ENCODE data around the gene NF1. TPM values are rescaled to one million over a fixed set of nuclear protein-coding genes. Genes with fewer than 3 reads are reported as not detected.
"Not testable (repeated sequence)": the region's sequence is repeated elsewhere in the genome, so short reads cannot be mapped to it uniquely, and the experiment has no call there.

The NF1 gene
- total and polyA plus RNA-seq, 2 donors (not counting 1 experiment from before 2014, with no cell fraction given), result 10.8 to 27.7 TPM

- H3K9ac ChIP-seq (ENCODE audit: low read length), result no peak overlapping the region
- no peaks in the 10 kb centered on the region for H3K27me3 ChIP-seq (replicated peaks in 1 of 4; ENCODE audit: control extremely low read depth in 1 of 4, control insufficient read depth in 3 of 4, insufficient read depth in 4 of 4, low read length in 3 of 4)
- H3K4me3 ChIP-seq (ENCODE audit: control extremely low read depth in 1 of 5, extremely low read depth in 1 of 5, insufficient read depth in 1 of 5, low read depth in 2 of 5, low read length in 4 of 5), result no peak overlapping the region
- ChIA-PET POLR2A (no interaction called here), CTCF (no interaction called here)
- no peak overlapping the region for H3K4me3 Mint-ChIP-seq
- no peaks in the 10 kb centered on the region for H3K9me3 Mint-ChIP-seq (ENCODE audit: insufficient read depth)
- DNase-seq, result no peak
- no peak overlapping the region for H3K27ac Mint-ChIP-seq
- ATAC-seq (ENCODE audit: low read depth), result no peak
- no peak overlapping the region for H2AFZ ChIP-seq (ENCODE audit: insufficient read depth, low read depth, low read length, poor library complexity, severe bottlenecking)
- no peaks in the 10 kb centered on the region for H3K27me3 Mint-ChIP-seq
- H3K4me1 ChIP-seq (ENCODE audit: control insufficient read depth in 2 of 2, insufficient read depth in 2 of 2, low read length in 2 of 2), result no peaks in the 10 kb centered on the region
- H3K27ac ChIP-seq (ENCODE audit: low read length in 2 of 2), result no peak overlapping the region
- no peaks in the 10 kb centered on the region for H3K9me3 ChIP-seq (ENCODE audit: control extremely low read depth in 1 of 3, control insufficient read depth in 2 of 3, insufficient read depth in 1 of 3, low read length in 2 of 3)
- H3K36me3 ChIP-seq (replicated peaks in 1 of 2; ENCODE audit: control extremely low read depth in 1 of 2, control insufficient read depth in 1 of 2, extremely low read depth in 1 of 2, insufficient read depth in 2 of 2, low read length in 1 of 2), result no peaks in the 10 kb centered on the region
- TF ChIP-seq CTCF (IDR thresholded peaks at IDR 0.05) (no peak), EZH2 (IDR thresholded peaks at IDR 0.05; ENCODE audit: borderline replicate concordance, insufficient read depth, low read depth, low read length, poor library complexity, severe bottlenecking) (no peak)
- peaks cover 6% of the 10 kb centered on the region for H3K4me1 Mint-ChIP-seq
- H3K79me2 ChIP-seq (ENCODE audit: control insufficient read depth, insufficient read depth, low read length), result peaks cover 4% of the 10 kb centered on the region
- WGBS (ENCODE audit: insufficient coverage), result no CpG with 5 or more reads among the region's 2 CpGs
- no peak overlapping the region for H3K4me2 ChIP-seq (replicated peaks; ENCODE audit: low read depth, low read length, poor library complexity, severe bottlenecking)
- intact Hi-C loops (cut with micrococcal nuclease), result no loop called here
- H4K20me1 ChIP-seq (ENCODE audit: control insufficient read depth, insufficient read depth, low read length, poor library complexity, severe bottlenecking), result no peaks in the 10 kb centered on the region
These were observed 16.4 kb downstream of the NF1 start for GRCh38 chr17:31111183-31111582.

- DNase-seq (no peak), ATAC-seq (ENCODE audit: low read depth) (no peak)
- Histone ChIP-seq H3K27ac (ENCODE audit: low read length in 2 of 2) (no peak overlapping the region), H2AFZ (ENCODE audit: insufficient read depth, low read depth, low read length, poor library complexity, severe bottlenecking) (no peak overlapping the region), H3K36me3 (replicated peaks in 1 of 2; ENCODE audit: control extremely low read depth in 1 of 2, control insufficient read depth in 1 of 2, extremely low read depth in 1 of 2, insufficient read depth in 2 of 2, low read length in 1 of 2) (no peaks in the 10 kb centered on the region), H3K27me3 (replicated peaks in 1 of 4; ENCODE audit: control extremely low read depth in 1 of 4, control insufficient read depth in 3 of 4, insufficient read depth in 4 of 4, low read length in 3 of 4) (no peaks in the 10 kb centered on the region), H3K4me2 (replicated peaks; ENCODE audit: low read depth, low read length, poor library complexity, severe bottlenecking) (no peak overlapping the region), H3K79me2 (ENCODE audit: control insufficient read depth, insufficient read depth, low read length) (peaks cover 6% of the 10 kb centered on the region), H4K20me1 (ENCODE audit: control insufficient read depth, insufficient read depth, low read length, poor library complexity, severe bottlenecking) (no peaks in the 10 kb centered on the region), H3K4me1 (ENCODE audit: control insufficient read depth in 2 of 2, insufficient read depth in 2 of 2, low read length in 2 of 2) (no peaks in the 10 kb centered on the region), H3K4me3 (ENCODE audit: control extremely low read depth in 1 of 5, extremely low read depth in 1 of 5, insufficient read depth in 1 of 5, low read depth in 2 of 5, low read length in 4 of 5) (no peak overlapping the region), H3K9me3 (ENCODE audit: control extremely low read depth in 1 of 3, control insufficient read depth in 2 of 3, insufficient read depth in 1 of 3, low read length in 2 of 3) (no peaks in the 10 kb centered on the region), H3K9ac (ENCODE audit: low read length) (no peak overlapping the region)
- TF ChIP-seq EZH2 (IDR thresholded peaks at IDR 0.05; ENCODE audit: borderline replicate concordance, insufficient read depth, low read depth, low read length, poor library complexity, severe bottlenecking) (no peak), CTCF (IDR thresholded peaks at IDR 0.05) (no peak)
- POLR2A ChIA-PET, result no interaction called here
- intact Hi-C loops (cut with micrococcal nuclease), result no loop called here
- no peaks in the 10 kb centered on the region for H3K9me3 Mint-ChIP-seq (ENCODE audit: insufficient read depth)
- no peaks in the 10 kb centered on the region for H3K27me3 Mint-ChIP-seq
- CTCF ChIA-PET, result interaction anchor here (0.9 kb wide), 1 partner anchor 260 kb away, joined by 3 read pairs; no protein-coding TSS in a partner anchor
- no peak overlapping the region for H3K27ac Mint-ChIP-seq
- H3K4me3 Mint-ChIP-seq, result no peak overlapping the region
- no CpG with 5 or more reads among the region's 1 CpG for WGBS (ENCODE audit: insufficient coverage)
- H3K4me1 Mint-ChIP-seq, result peaks cover 6% of the 10 kb centered on the region
These were observed 17.4 kb downstream of the NF1 start for GRCh38 chr17:31112001-31112661.

GRCh38 chr17:31113368-31113767, 18.6 kb downstream of the NF1 start:
- H2AFZ ChIP-seq (ENCODE audit: insufficient read depth, low read depth, low read length, poor library complexity, severe bottlenecking); H3K4me1 ChIP-seq (ENCODE audit: control insufficient read depth in 2 of 2, insufficient read depth in 2 of 2, low read length in 2 of 2); H3K4me3 Mint-ChIP-seq; H4K20me1 ChIP-seq (ENCODE audit: control insufficient read depth, insufficient read depth, low read length, poor library complexity, severe bottlenecking); ATAC-seq (ENCODE audit: low read depth); H3K79me2 ChIP-seq (ENCODE audit: control insufficient read depth, insufficient read depth, low read length); H3K9ac ChIP-seq (ENCODE audit: low read length); H3K36me3 ChIP-seq (replicated peaks in 1 of 2; ENCODE audit: control extremely low read depth in 1 of 2, control insufficient read depth in 1 of 2, extremely low read depth in 1 of 2, insufficient read depth in 2 of 2, low read length in 1 of 2); DNase-seq; H3K4me3 ChIP-seq (ENCODE audit: control extremely low read depth in 1 of 5, extremely low read depth in 1 of 5, insufficient read depth in 1 of 5, low read depth in 2 of 5, low read length in 4 of 5); intact Hi-C loops (cut with micrococcal nuclease); H3K27ac Mint-ChIP-seq; H3K27me3 Mint-ChIP-seq; H3K9me3 ChIP-seq (ENCODE audit: control extremely low read depth in 1 of 3, control insufficient read depth in 2 of 3, insufficient read depth in 1 of 3, low read length in 2 of 3); H3K9me3 Mint-ChIP-seq (ENCODE audit: insufficient read depth); H3K27me3 ChIP-seq (replicated peaks in 1 of 4; ENCODE audit: control extremely low read depth in 1 of 4, control insufficient read depth in 3 of 4, insufficient read depth in 4 of 4, low read length in 3 of 4); H3K27ac ChIP-seq (ENCODE audit: low read length in 2 of 2); POLR2A ChIA-PET; H3K4me2 ChIP-seq (replicated peaks; ENCODE audit: low read depth, low read length, poor library complexity, severe bottlenecking); H3K4me1 Mint-ChIP-seq: not testable (repeated sequence)
- CTCF ChIA-PET, result interaction anchor here (0.8 to 1.0 kb wide), 2 partner anchors 16 to 22 kb away, joined by 3 to 5 read pairs; no protein-coding TSS in a partner anchor
- WGBS (ENCODE audit: insufficient coverage), result 65% methylated on average over 7 of the region's 7 CpGs
